Suprapubic skin (tissue), 4 donors: ENCODE results near the gene WASHC2A. TPM values are rescaled to one million over a fixed set of nuclear protein-coding genes. Genes with fewer than 3 reads are reported as not detected.
"Not testable (repeated sequence)": the region's sequence is repeated elsewhere in the genome, so short reads cannot be mapped to it uniquely, and the experiment has no call there.

Experiments used
- DNase-seq, 2 donors: peaks; one replicate each; pipeline ENCODE4 v3.0.0-alpha.2; 2019; ENCODE audit warnings: low spot score in 2 of 2
- H3K27ac ChIP-seq: fragments of 200-600 bp; sonication (generic); one replicate; pipeline ENCODE4 v1.5.1; 2019
- H3K27me3 ChIP-seq: fragments of 200-600 bp; sonication (generic); one replicate; pipeline ENCODE4 v1.5.1; 2019
- H3K36me3 ChIP-seq: fragments of 200-600 bp; sonication (generic); one replicate; pipeline ENCODE4 v1.5.1; 2019
- H3K4me1 ChIP-seq: fragments of 200-600 bp; sonication (generic); one replicate; pipeline ENCODE4 v1.5.1; 2019
- H3K4me3 ChIP-seq: fragments of 200-600 bp; sonication (generic); one replicate; pipeline ENCODE4 v1.5.1; 2019; ENCODE audit warnings: mild to moderate bottlenecking
- H3K9me3 ChIP-seq: fragments of 200-600 bp; sonication (generic); one replicate; pipeline ENCODE4 v1.5.1; 2019
- EP300 ChIP-seq: sonication (generic); formaldehyde crosslinking; IDR thresholded peaks from one replicate; pipeline ENCODE4 v1.6.1; 2017; ENCODE audit warnings: antibody characterized with exemption
- POLR2A ChIP-seq, 2 donors: fragments of 450-650 bp; IDR thresholded peaks; one replicate each; pipeline ENCODE4 v1.6.1; 2017; ENCODE audit warnings: antibody characterized with exemption in 2 of 2, mild to moderate bottlenecking in 2 of 2, moderate library complexity in 2 of 2
- POLR2AphosphoS5 ChIP-seq, 3 donors: sonication (generic); formaldehyde crosslinking; IDR thresholded peaks; one replicate each; pipeline ENCODE4 v1.6.1; 2017; ENCODE audit warnings: antibody characterized with exemption in 3 of 3
- WGBS: methylation state at CpG from one replicate; pipeline ENCODE4 v1.1.5; 2018; 5-methylcytosine and 5-hydroxymethylcytosine counted together
- total RNA-seq, 4 donors: library from RNA; depleted of rRNA; stranded (reverse); fragments of >200 nt; gene quantifications; one replicate each; pipeline ENCODE4 v1.1.0, GENCODE V29; 2016
- TF ChIP-seq, protein P1 (sequence below), 2 donors: fragments of 200-600 bp in 1 of 2; fragments of 450-650 bp in 1 of 2; sonication (generic) in 1 of 2; IDR thresholded peaks; one replicate each; pipeline ENCODE4 v1.5.1; 2016 to 2019; ENCODE audit warnings: antibody characterized with exemption in 2 of 2, mild to moderate bottlenecking in 1 of 2, moderate library complexity in 1 of 2

WASHC2A gene
- total RNA-seq, 4 donors from 2014 or later: 29.7 to 68.0 (median 33.9) TPM

DNA sequence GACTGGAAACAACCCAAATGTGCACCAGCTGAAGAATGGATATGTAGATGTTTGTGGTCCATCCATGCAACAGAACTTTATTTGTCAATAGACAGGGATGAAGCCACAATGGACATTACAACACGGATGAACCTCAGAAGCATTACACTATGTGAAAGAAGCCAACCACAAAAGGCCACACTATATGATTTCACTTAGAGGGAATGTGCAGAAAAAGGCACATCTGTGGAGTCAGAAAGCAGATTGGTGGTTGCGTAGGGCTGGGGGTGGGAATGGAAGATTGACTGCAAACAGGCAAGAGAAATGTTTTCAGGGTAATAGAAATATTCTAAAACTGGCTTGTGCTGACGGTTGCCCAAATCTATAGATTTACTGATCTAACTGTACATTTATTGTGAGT, 34.3 kb upstream of the WASHC2A start:
- Histone ChIP-seq H3K27ac (no peak overlapping the region), H3K4me1 (no peaks in the 10 kb centered on the region), H3K36me3 (no peaks in the 10 kb centered on the region), H3K27me3 (no peaks in the 10 kb centered on the region), H3K4me3 (no peak overlapping the region), H3K9me3 (no peaks in the 10 kb centered on the region)
- no peak for DNase-seq
- WGBS: 43% methylated on average over 3 of the region's 3 CpGs
- TF ChIP-seq, protein P1, sequence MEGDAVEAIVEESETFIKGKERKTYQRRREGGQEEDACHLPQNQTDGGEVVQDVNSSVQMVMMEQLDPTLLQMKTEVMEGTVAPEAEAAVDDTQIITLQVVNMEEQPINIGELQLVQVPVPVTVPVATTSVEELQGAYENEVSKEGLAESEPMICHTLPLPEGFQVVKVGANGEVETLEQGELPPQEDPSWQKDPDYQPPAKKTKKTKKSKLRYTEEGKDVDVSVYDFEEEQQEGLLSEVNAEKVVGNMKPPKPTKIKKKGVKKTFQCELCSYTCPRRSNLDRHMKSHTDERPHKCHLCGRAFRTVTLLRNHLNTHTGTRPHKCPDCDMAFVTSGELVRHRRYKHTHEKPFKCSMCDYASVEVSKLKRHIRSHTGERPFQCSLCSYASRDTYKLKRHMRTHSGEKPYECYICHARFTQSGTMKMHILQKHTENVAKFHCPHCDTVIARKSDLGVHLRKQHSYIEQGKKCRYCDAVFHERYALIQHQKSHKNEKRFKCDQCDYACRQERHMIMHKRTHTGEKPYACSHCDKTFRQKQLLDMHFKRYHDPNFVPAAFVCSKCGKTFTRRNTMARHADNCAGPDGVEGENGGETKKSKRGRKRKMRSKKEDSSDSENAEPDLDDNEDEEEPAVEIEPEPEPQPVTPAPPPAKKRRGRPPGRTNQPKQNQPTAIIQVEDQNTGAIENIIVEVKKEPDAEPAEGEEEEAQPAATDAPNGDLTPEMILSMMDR (IDR thresholded peaks at IDR 0.05): no peak
- TF ChIP-seq POLR2AphosphoS5 (IDR thresholded peaks at IDR 0.05) (no peak), EP300 (no peak), POLR2A (IDR thresholded peaks at IDR 0.05) (no peak)

DNA sequence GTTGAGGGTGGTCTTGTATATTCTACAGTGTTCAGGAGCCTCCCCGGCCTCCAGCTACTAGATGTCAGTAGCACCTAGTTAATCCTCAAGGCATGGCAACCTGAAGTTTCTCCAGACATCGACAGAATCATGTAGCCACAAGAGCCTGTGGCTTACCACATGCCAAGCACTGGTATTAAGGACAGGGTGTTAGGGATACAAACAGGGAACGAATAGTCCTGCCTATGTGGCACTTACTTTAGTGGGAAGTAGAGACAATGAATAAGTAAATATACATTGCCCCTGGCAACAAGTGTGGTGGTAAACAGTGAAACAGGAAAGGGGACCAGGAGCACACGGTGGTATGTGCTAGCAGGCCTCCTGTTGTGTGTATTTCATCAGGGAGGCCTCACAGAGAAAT, 32.4 kb upstream of the WASHC2A start:
- H3K9me3 ChIP-seq, H3K27ac ChIP-seq, H3K4me3 ChIP-seq, H3K36me3 ChIP-seq, DNase-seq, H3K27me3 ChIP-seq, H3K4me1 ChIP-seq: not testable (repeated sequence)
- WGBS: 70% methylated on average over 3 of the region's 4 CpGs

DNA sequence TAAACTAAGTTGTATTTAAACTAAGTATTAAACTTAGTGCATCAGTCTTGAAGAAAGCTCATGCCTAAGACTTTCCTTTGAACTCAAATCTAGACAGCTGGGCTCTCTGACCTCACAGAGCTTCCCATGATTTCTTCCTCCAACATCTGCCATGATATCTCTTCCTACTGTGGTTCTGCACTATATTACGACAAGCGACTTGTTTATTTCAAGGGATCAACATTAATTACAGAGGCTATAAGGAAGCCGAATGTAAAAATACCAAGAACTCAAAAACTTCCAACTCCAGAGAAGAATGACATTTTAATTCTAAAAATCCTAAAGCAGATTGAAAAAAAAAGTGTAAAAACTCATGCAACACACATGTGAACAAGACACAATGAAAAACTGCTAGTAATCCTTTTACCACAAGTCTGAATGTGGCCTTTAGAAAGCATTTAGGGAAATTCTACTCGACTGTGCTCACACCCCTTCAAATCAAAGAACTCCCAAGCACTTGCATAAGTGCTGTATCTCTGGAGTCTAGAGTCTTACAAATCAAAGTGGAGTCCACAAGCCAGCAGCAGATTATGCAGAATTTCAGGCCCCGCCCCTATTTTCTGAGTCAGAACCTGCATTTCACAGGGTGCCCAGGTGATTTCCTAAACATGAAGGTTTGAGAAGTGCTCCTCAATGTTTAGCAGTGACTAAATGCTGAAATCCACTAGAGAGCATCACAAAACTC, 22.7 kb upstream of the WASHC2A start:
- DNase-seq: no peak
- Histone ChIP-seq H3K27ac (no peak overlapping the region), H3K4me3 (no peak overlapping the region), H3K4me1 (no peaks in the 10 kb centered on the region), H3K9me3 (no peaks in the 10 kb centered on the region), H3K27me3 (no peaks in the 10 kb centered on the region), H3K36me3 (no peaks in the 10 kb centered on the region)
- TF ChIP-seq EP300: no peak
- TF ChIP-seq POLR2A (IDR thresholded peaks at IDR 0.05): no peak
- TF ChIP-seq, protein P1 (IDR thresholded peaks at IDR 0.05): no peak
- no peak for TF ChIP-seq POLR2AphosphoS5 (IDR thresholded peaks at IDR 0.05)
- WGBS: 71% methylated on average over 5 of the region's 5 CpGs

DNA sequence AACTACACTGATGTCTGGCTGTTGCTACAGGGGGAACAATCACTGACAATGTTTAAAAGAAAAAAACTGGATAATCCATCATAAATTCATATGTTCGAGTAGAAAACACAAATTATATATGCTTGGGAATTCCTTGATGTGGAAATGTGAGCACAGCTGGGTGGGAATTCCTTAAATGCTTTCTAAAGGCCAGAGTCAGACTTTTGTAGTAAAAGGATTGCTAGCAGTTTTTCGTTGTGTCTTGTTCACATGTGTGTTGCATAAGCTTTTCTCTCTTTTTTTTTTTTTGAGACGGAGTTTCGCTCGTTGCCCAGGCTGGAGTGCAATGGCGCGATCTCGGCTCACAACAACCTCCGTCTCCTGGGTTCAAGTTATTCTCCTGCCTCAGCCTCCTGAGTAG, 21.3 kb upstream of the WASHC2A start:
- H3K27me3 ChIP-seq, H3K27ac ChIP-seq, H3K4me3 ChIP-seq, DNase-seq, H3K36me3 ChIP-seq, H3K4me1 ChIP-seq, H3K9me3 ChIP-seq: not testable (repeated sequence)
- 59% methylated on average over 9 of the region's 9 CpGs for WGBS

DNA sequence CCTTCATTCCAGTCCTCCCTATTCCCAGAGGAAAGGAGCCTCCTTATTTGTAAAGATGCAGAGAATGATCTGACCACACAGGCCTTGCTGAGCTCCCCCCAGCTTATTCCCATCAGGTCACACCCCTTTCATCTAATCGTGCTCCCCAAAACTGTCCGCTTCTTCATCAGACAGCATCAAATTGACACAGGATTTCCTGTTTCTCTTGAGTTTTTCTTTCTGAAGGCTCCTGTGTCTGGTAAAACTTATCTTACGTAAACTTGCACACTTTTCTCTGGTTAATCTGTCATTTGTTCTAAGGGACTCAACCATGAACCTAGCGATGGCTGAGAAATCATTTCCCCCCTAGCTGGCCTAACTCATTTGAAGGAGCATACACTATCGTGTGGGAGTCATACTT, 20.2 kb upstream of the WASHC2A start:
- H3K27me3 ChIP-seq, H3K27ac ChIP-seq, DNase-seq, H3K4me3 ChIP-seq, H3K4me1 ChIP-seq, H3K36me3 ChIP-seq, H3K9me3 ChIP-seq: not testable (repeated sequence)
- WGBS: 84% methylated on average over 5 of the region's 5 CpGs

DNA sequence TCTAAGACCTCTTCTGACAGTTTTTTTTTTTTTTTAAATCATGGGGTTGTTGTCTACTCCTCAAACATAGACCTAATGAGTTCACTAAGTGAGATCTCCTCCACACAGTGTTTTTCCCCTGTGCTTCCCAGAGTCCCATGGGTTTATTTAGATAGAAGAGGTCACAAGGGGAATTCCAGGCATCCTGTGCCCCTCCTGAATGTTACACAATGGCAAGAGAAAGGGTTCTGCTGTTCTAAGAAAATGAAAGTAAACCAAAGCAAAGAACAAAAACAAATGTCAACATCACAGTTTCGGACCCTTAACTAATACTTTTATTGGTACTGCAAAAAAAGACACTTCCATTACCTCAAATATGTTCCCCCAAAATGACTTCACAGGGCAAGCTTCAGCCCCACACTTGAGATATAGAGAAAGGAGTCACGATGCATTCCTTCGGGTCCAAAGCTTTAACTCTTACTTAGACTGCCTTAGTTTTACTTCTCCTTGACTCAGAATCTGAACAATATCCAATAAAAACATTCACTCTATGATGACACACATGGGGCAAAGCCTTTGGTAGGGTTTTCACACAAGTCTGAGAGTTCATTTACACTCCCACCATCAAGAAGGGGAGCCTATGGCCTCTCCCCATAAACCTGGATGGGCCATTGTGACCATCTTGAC, 15.6 kb upstream of the WASHC2A start:
- not testable (repeated sequence) for H3K9me3 ChIP-seq, H3K27me3 ChIP-seq, H3K36me3 ChIP-seq, DNase-seq, H3K27ac ChIP-seq, H3K4me3 ChIP-seq, H3K4me1 ChIP-seq
- WGBS: 64% methylated on average over 3 of the region's 3 CpGs

DNA sequence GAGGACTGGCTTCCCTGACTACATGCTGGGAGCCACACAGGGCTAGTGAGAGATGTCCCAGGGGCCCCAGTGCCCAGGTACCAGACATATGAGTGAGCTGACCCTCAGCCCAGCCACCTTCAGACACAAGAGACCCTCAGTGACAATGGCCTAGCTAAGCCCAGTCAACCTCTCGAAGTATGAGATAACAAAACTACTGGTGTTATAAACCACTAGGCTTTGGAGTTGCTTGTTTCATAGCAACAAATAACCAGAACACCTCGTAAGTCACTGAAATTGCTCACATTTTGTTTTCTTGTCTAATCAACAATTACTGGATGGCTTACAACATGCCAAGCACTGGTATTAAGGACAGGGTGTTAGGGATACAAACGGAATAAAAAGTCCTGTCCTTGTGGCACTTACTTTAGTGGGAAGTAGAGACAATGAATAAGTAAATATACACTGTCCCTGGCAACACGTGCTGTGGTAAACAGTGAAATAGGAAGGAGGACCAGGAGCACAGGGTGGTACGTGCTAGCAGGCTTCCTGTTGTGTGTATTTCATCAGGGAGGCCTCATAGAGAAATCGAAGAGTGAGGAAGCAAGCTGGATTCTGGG, 14.9 kb upstream of the WASHC2A start:
- not testable (repeated sequence) for H3K27ac ChIP-seq, DNase-seq, H3K4me3 ChIP-seq, H3K27me3 ChIP-seq, H3K9me3 ChIP-seq, H3K4me1 ChIP-seq, H3K36me3 ChIP-seq
- 81% methylated on average over 6 of the region's 6 CpGs for WGBS

DNA sequence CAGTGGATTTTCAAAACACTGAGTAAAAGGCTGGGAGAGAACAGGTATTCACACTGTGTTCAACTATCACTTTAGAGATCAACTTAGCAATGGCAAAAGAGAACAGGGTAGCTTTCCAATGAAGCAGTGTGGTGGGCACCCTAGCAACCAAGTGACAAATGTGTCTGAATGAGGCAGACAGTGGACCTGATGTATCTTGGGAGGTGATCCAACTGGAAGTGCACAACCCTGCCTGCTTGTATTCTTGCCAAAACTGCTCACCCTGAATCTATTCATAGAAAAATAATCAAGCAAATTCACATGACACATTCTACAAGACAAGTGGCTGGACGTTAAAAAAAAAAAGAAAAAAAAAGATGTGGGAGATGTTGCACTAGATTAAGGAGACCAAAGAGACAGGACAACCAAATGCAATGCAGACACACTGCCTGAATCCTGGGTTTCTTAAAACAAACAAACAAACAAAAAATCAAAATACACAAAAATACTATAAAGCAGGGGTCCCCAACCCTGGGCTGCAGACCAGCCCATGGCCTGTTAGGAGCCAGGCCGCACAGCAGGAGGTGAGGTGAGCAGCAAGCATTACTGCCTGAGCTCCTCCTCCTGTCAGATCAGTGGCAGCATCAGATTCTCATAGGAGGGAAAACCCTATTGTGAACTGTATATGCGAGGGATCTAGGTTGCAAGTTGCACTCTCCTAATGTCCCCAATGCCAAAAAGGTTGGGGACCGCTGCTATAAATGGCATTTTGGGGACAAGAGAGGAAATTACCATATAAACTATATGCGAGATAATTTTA, 12.1 kb upstream of the WASHC2A start:
- not testable (repeated sequence) for H3K36me3 ChIP-seq, H3K4me1 ChIP-seq, H3K4me3 ChIP-seq, DNase-seq, H3K27ac ChIP-seq, H3K27me3 ChIP-seq, H3K9me3 ChIP-seq
- 73% methylated on average over 5 of the region's 5 CpGs for WGBS

DNA sequence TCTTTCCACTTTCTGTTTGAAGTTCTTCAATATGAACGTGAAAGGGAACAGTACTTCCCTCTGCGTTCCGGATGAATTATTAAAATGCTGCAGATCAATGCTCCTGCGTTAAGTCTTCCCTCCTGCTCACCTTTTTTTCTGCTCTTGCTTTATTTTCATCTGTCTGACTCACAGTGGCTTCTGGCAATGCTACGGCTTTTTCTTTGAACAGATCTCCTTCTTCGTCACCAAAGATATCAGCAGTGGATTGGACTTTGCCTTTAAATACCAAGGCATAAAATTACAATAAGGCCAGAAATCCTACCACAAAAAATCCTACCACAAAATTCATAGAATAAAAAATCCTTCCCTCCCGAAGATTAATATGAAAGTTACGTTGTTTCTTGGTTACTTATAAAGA, 11.1 kb upstream of the WASHC2A start:
- not testable (repeated sequence) for H3K9me3 ChIP-seq, H3K27ac ChIP-seq, H3K27me3 ChIP-seq, H3K4me3 ChIP-seq, DNase-seq, H3K36me3 ChIP-seq, H3K4me1 ChIP-seq
- 90% methylated on average over 8 of the region's 8 CpGs for WGBS

DNA sequence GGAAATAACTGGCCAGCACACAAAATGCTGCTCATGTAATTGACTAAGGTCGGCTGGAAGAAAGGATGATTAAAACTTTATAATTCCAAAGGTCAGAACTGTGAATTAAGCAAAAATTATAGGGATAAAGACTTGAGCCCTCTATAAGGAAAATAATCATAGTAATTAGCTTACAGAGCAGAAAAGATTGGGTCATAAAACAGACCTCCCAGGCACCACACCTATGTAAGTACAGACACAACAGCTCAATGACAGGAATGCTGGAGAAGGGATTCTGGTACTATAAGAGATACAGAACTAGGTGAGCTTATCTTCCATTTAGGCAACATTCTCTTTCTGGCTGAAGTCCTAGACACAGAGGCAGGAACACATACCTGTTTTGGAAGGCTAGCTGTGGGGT, 9.0 kb upstream of the WASHC2A start:
- H3K36me3 ChIP-seq, H3K27ac ChIP-seq, H3K4me1 ChIP-seq, H3K9me3 ChIP-seq, H3K27me3 ChIP-seq, DNase-seq, H3K4me3 ChIP-seq: not testable (repeated sequence)
- WGBS: 92% methylated on average over 1 of the region's 1 CpG

DNA sequence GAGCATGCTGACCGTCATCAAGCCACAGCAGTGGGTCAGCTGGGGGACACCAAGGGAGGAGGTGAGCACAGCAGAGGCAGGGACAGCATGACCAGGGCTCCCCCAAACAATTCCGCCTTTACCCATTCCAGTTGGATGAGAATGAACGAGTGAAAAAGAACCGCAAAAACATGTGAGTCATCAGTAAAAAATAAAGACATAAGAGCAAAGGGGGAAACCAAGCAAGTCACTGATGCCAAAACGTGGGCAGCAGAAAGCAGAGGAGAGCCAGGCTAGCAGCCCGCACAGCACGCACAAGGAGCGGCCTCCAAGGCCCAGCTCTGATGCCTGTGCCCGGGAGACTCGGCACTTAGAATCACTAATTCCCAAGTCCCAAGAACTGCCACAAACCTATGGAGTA, 7.8 kb upstream of the WASHC2A start:
- H3K36me3 ChIP-seq, H3K4me1 ChIP-seq, H3K9me3 ChIP-seq, DNase-seq, H3K27ac ChIP-seq, H3K4me3 ChIP-seq, H3K27me3 ChIP-seq: not testable (repeated sequence)
- WGBS: 83% methylated on average over 10 of the region's 10 CpGs
